NB4 (cell line): Measurements from ENCODE around the gene GADL1.

Experiments used
- DNase-seq: peaks from one replicate; pipeline ENCODE4 v3.0.0; 2010; ENCODE audit warnings: low read depth
- H3K4me3 ChIP-seq: one replicate; pipeline ENCODE4 v1.5.1; 2011; ENCODE audit warnings: mild to moderate bottlenecking, low read depth, low read length, moderate library complexity
- MYC ChIP-seq: IDR thresholded peaks from 2 replicates; pipeline ENCODE4 v1.6.1; 2011; ENCODE audit warnings: low read depth, low read length
- POLR2A ChIP-seq: IDR thresholded peaks from 2 replicates; pipeline ENCODE4 v1.6.1; 2011; ENCODE audit warnings: mild to moderate bottlenecking; ENCODE audit not compliant: insufficient read length; ENCODE audit errors: extremely low read depth
- TF ChIP-seq, protein P1 (sequence below): IDR thresholded peaks from 2 replicates; pipeline ENCODE4 v1.6.1; 2011; ENCODE audit warnings: low read depth, low read length
- TF ChIP-seq, protein P2 (sequence below): IDR thresholded peaks from one replicate; pipeline ENCODE4 v1.5.1; 2012; ENCODE audit warnings: low read depth, low read length

The GADL1 gene

DNA sequence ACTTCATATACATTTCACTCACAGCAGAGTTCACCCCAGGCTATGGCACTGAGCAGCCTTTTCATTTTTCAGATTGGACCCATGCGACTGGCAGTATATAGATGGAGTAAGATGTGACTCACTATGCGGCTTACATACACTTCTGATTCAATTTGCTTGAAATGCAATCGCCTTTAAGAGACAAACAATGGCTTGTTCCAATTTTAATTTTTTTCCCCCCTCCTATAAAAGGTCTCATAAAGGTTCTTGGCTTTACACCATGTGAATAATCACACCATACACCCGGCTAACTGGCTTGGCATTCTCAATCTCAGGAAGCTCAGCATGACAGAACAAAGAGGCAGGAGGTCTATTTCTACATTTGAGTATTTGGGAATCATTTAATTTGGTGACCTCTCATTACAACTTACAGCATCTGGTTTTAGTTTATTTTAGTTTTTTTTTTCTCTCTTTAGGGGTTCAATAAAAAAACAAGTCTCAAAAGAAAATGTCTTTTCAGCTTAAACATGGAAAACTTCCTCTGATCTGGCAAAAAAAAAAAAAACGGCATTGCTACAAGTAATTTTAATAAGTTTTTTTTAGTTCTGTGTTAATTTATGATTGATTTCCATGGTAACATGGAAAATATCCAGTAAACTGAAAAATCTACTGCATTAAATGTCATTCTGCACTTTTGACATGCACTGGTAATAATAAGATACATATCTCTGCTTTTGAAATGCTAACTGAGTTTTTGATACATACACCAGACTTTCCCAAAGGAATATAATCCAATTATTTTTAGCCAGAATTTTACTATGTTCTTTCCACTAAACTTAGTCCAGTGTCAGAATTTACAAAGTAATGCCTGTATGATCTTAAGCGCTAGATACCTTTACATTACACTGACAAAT lies 38.8 kb downstream of the GADL1 start:
- no peak for DNase-seq
- H3K4me3 ChIP-seq: no peak overlapping the region
- TF ChIP-seq, protein P1, sequence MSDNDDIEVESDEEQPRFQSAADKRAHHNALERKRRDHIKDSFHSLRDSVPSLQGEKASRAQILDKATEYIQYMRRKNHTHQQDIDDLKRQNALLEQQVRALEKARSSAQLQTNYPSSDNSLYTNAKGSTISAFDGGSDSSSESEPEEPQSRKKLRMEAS: no peak
- TF ChIP-seq POLR2A (no peak), MYC (no peak)

DNA sequence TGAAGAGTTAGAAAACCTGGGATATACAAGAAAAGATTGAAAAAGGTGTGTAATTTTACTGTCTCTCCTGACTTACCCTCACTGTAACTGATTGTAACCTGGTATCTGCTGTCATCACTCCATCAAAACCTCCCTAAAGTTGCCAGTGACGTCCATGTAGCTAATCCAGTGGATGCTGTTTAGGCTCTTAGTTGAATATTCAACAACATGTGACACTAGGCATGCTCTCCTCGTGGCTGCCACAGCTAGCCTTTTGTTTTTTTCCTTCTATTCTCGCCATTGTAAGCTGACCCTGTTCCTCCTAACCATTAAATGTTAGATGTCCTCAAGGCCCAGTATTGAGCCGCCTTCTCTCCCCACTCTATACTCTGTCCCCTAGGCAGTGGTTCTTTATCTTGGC lies 41.6 kb downstream of the GADL1 start:
- DNase-seq: no peak
- H3K4me3 ChIP-seq: no peak overlapping the region
- TF ChIP-seq POLR2A (no peak), MYC (no peak)
- TF ChIP-seq, protein P1: no peak
- TF ChIP-seq, protein P2, sequence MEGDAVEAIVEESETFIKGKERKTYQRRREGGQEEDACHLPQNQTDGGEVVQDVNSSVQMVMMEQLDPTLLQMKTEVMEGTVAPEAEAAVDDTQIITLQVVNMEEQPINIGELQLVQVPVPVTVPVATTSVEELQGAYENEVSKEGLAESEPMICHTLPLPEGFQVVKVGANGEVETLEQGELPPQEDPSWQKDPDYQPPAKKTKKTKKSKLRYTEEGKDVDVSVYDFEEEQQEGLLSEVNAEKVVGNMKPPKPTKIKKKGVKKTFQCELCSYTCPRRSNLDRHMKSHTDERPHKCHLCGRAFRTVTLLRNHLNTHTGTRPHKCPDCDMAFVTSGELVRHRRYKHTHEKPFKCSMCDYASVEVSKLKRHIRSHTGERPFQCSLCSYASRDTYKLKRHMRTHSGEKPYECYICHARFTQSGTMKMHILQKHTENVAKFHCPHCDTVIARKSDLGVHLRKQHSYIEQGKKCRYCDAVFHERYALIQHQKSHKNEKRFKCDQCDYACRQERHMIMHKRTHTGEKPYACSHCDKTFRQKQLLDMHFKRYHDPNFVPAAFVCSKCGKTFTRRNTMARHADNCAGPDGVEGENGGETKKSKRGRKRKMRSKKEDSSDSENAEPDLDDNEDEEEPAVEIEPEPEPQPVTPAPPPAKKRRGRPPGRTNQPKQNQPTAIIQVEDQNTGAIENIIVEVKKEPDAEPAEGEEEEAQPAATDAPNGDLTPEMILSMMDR: no peak

DNA sequence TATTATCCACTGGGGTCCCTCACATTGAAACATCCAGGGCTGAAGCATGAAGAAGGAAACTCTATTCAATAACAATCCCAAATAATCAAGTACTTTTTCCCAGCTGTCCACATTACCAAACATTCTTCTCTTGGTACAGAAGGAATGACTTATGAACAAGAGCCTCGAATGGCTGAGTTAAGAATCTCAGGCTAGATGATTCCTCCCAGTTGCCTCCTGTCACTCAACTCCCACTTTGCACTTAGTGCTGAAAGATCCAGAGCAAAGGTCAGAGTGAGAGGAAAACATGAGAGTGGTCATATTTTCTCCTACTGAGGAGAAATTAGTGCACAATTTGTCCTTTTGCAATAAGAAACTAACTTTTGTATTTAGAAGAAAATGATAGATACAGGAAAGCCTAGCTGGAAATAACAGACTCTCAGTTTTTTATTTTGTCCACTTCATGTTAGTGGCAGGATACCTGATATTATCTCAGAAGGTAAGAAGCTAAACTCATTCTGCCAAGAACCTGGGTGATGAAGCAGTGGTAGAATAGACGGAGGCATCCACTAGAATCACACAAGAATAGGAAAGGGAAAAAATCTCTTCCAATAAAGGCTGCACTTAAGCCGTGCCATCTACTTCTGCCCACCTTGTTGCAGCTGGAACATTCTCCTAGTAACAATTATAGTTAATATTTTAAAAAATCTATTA lies 46.2 kb downstream of the GADL1 start:
- TF ChIP-seq POLR2A (no peak), MYC (no peak)
- TF ChIP-seq, protein P2: no peak
- TF ChIP-seq, protein P1: no peak

DNA sequence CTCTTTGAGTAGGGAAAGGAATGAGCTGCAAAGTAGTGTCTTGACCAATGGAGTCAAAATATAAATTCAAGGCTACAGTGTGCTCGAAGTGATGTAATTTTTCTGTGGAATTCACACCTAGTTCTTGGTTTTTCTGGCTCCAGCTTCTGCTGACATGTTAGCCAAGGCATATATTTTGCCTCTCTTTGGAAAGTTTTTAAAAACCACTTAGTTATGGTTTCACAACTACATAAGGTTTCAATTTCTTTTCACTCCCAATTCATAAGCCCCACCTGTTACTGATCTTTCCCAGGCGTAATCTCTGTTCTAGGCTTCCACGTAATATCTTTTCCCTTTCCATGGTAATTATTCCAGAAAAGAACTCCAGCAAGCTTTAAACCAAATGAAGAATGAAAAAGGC lies 46.9 kb downstream of the GADL1 start:
- no peak overlapping the region for H3K4me3 ChIP-seq
- TF ChIP-seq MYC: no peak
- DNase-seq: no peak

More for the DNA sequence above, 46.2 kb downstream of the GADL1 start:
- no peak overlapping the region for H3K4me3 ChIP-seq
- DNase-seq: no peak

DNA sequence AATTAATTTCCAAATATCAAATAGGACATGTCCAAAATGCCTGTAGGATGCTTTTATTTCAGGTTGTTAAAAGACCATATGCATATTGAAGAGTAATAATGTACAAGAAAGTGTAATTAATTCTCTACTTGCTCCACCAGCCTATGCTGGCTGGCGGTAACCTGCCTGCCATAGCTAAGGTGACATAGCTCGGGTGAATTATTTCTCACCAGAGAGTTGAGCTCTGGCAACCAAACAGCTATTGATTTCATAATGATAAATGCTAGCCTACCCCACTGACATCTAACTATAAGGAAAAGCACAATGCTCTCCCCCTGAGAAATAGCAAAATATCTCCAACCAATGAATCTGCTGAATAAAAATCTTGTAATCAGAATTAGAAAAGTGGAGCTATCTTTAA lies 48.9 kb downstream of the GADL1 start:
- no peak overlapping the region for H3K4me3 ChIP-seq
- TF ChIP-seq, protein P1: no peak
- TF ChIP-seq MYC (no peak), POLR2A (no peak)
- TF ChIP-seq, protein P2: no peak
- DNase-seq: no peak

DNA sequence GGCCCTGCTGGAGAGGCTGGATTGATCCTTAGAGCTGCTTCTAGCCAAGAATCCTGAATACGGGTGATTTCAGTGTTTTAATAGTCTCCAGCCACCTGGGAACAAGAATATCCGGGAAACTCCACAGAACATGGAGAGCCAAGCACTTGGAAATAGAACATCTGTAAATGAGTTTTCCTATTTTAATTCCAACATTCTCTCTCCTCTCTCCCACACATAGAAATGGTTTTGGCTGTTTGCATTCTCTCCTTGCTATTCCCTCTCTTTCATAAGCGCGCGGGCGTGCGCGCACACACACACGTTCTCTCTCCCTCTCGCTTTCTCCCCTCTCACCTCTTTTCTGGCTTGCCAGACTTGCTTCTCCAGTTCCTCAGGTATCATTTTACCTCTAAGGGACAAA lies 50.6 kb downstream of the GADL1 start:
- H3K4me3 ChIP-seq: no peak overlapping the region
- DNase-seq: no peak
- TF ChIP-seq MYC (no peak), POLR2A (no peak)
- TF ChIP-seq, protein P2: no peak
- TF ChIP-seq, protein P1: no peak
